Lung (tissue), 12 donors: ENCODE results near the gene PRKCZ. TPM values are rescaled to one million over a fixed set of nuclear protein-coding genes. Genes with fewer than 3 reads are reported as not detected.

Experiments used
- ATAC-seq: fragments of 200-7000 bp; cut with Tn5 transposase; one replicate; pipeline ENCODE4 v1.9.1; 2020; ENCODE audit warnings: moderate number of reproducible peaks; ENCODE audit not compliant: insufficient read depth, low FRiP score
- DNase-seq, 3 donors: peaks; one replicate each; pipeline ENCODE4 v3.0.0-alpha.2; 2013 to 2017
- H3K27ac ChIP-seq, 2 donors: one replicate each; pipeline ENCODE4 v1.5.1; 2013; ENCODE audit warnings: mild to moderate bottlenecking in 2 of 2, moderate library complexity in 2 of 2, control low read depth in 1 of 2, inconsistent platforms in 1 of 2, low read depth in 1 of 2, low read length in 1 of 2
- H3K27me3 ChIP-seq, 3 donors: one replicate each; pipeline ENCODE4 v1.5.1; 2013; ENCODE audit warnings: low read length in 2 of 3; ENCODE audit not compliant: control insufficient read depth in 3 of 3, insufficient read depth in 3 of 3
- H3K36me3 ChIP-seq, 4 donors: one replicate each; pipeline ENCODE4 v1.5.1; 2013; ENCODE audit warnings: low read length in 4 of 4, mild to moderate bottlenecking in 1 of 4, moderate library complexity in 1 of 4; ENCODE audit not compliant: control insufficient read depth in 4 of 4, insufficient read depth in 4 of 4
- H3K4me1 ChIP-seq, 5 donors: one replicate each; pipeline ENCODE4 v1.5.1; 2013; ENCODE audit warnings: low read length in 5 of 5, mild to moderate bottlenecking in 2 of 5, moderate library complexity in 1 of 5; ENCODE audit not compliant: control insufficient read depth in 5 of 5, insufficient read depth in 5 of 5
- H3K4me3 ChIP-seq: one replicate; pipeline ENCODE4 v1.5.1; 2013; ENCODE audit warnings: mild to moderate bottlenecking, control low read depth, moderate library complexity
- H3K9ac ChIP-seq, 2 donors: one replicate each; pipeline ENCODE4 v1.5.1; 2013; ENCODE audit warnings: low read length in 2 of 2, control low read depth in 1 of 2; ENCODE audit not compliant: insufficient read depth in 1 of 2
- H3K9me3 ChIP-seq, 4 donors: one replicate each; pipeline ENCODE4 v1.5.1; 2013; ENCODE audit warnings: low read length in 3 of 4, mild to moderate bottlenecking in 1 of 4, moderate library complexity in 1 of 4; ENCODE audit not compliant: control insufficient read depth in 4 of 4, insufficient read depth in 3 of 4
- CTCF ChIP-seq: IDR thresholded peaks from 2 replicates; pipeline ENCODE4 v1.5.1; 2012; ENCODE audit warnings: mild to moderate bottlenecking; ENCODE audit errors: control extremely low read depth, extremely low read depth
- WGBS, 2 donors: extraction: QIAGEN DNeasy Blood & Tissue Kit; methylation state at CpG; one replicate each; pipeline ENCODE4 v1.1.7; 2013; 5-methylcytosine and 5-hydroxymethylcytosine counted together
- polyA plus RNA-seq, 2 donors: library from polyadenylated mRNA; stranded (reverse); fragments of 200-250 nt; gene quantifications; one replicate each; pipeline ENCODE4 v1.2.1, GENCODE V29; 2013
- total RNA-seq, 2 donors: library from RNA; depleted of rRNA in 1 of 2; stranded (reverse); fragments of >200 nt in 1 of 2; gene quantifications; one replicate each; pipeline ENCODE4 v1.2.1, GENCODE V29; 2014 to 2021
- donor health status: control.
- donor health status: control.
- donor health status: Bipolar disorder and iron deficiency.
- donor health status: healthy.
- donor health status: DM: yes; HTN: yes; CAD: no.

PRKCZ gene
- total and polyA plus RNA-seq, 4 donors = 55.2 to 149 (median 117) TPM

GRCh38 chr1:2224170-2224584 lies 174.0 kb downstream of the PRKCZ start:
- Histone ChIP-seq H3K4me3 (no peak overlapping the region), H3K9ac (no peak overlapping the region), H3K9me3 (peaks cover 0 to 5% (median 0%) of the 10 kb centered on the region in 4 donors), H3K36me3 (no peaks in the 10 kb centered on the region), H3K4me1 (peaks cover 0 to 6% (median 4%) of the 10 kb centered on the region in 5 donors), H3K27me3 (no peaks in the 10 kb centered on the region), H3K27ac (no peak overlapping the region)
- DNase-seq (peak in 1 of 3 donors; percentile 7), ATAC-seq (no peak)
- TF ChIP-seq CTCF = no peak
- WGBS, 2 donors = 75 to 85% methylated on average over 7 of the region's 7 CpGs

DNA sequence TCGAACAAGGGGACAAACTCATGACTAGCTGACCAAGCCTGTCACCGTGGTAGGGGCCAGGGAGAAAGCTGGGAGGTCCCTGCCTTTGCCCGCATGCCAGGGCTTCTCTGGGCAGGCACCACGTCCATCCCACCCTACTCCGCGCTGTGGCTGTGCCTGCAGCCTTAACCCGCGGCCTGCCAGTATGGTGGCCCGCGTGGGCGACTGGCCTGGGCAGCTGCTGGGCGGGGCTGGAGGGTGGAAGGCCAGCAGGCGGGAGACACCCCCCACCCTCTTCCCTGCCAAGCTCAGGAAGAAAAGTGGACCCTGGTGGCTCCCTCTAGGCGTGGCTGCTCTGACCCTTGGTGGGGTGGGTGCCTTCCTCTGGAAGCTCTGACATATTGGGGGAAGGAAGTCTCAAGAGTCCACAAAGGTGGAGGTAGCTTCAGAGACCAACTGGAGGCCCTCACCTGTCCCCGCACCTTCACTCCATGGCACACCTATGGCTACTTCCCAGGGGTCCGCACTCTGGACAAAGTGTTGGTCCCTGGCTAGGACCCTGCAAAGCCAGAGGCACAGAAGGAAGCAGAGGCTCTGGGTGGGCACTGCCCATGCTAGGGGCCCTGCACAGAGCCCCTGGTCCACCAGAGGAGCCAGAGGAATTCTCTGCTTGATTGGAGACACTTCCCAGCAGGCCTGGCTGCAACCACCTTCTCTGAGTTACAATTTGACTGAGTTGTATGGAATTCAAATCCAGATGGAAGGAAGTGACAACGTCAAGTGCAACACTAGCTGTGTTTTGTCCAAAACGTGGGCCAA lies 174.6 kb downstream of the PRKCZ start:
- peaks cover 0 to 5% (median 0%) of the 10 kb centered on the region in 4 donors for H3K9me3 ChIP-seq
- 83 to 86% methylated on average over 16 to 18 of the region's 18 CpGs for WGBS, 2 donors
- ATAC-seq (no peak), DNase-seq (peak in 1 of 3 donors; percentile 8)
- no peak overlapping the region for H3K4me3 ChIP-seq
- no peak overlapping the region for H3K9ac ChIP-seq
- no peak overlapping the region for H3K27ac ChIP-seq
- H3K36me3 ChIP-seq = peaks cover 0 to 6% (median 0%) of the 10 kb centered on the region in 4 donors
- H3K27me3 ChIP-seq = no peaks in the 10 kb centered on the region
- peaks cover 0 to 9% (median 4%) of the 10 kb centered on the region in 5 donors for H3K4me1 ChIP-seq
- no peak for TF ChIP-seq CTCF

- peaks cover 0 to 24% (median 4%) of the 10 kb centered on the region in 5 donors for H3K4me1 ChIP-seq
- DNase-seq = no peak
- peaks cover 0 to 15% (median 0%) of the 10 kb centered on the region in 4 donors for H3K36me3 ChIP-seq
- no peaks in the 10 kb centered on the region for H3K27me3 ChIP-seq
- WGBS, 2 donors = 19 to 27% methylated on average over 54 to 73 of the region's 73 CpGs
- H3K9ac ChIP-seq = peak overlapping the region in 1 of 2 donors; percentile 63
- H3K27ac ChIP-seq = peak overlapping the region; percentile 99 to 100
- no peak for TF ChIP-seq CTCF
- H3K4me3 ChIP-seq = peak overlapping the region; percentile 67
- peaks cover 0 to 5% (median 0%) of the 10 kb centered on the region in 4 donors for H3K9me3 ChIP-seq
- no peak for ATAC-seq
Measured at GRCh38 chr1:2226525-2227345, 176.5 kb downstream of the PRKCZ start.
